Measurements from ENCODE around the gene TMEM191C.
"Not testable (repeated sequence)": the region's sequence is repeated elsewhere in the genome, so short reads cannot be mapped to it uniquely, and the experiment has no call there.

TMEM191C gene

DNA sequence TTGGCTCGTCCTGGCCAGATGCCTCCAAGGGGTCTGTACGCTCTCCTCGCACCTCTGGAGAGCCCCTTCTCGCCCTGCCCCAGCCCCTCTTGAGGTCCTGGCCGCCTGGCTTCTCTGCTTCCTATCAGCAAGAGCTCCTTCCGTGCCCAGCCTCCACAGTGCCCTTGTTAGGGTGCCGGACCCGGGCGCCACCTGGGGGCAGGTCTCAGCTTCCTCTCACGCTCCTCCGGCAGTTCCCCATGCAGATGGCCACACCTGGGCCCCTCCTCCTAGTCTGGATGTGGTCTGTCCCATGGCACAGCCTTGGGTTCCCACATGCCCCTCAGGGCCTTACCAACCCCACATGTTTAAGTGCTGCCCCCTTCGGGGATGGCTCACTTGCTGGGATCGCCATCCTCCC is 6.5 kb downstream of the TMEM191C start:
- not testable (repeated sequence) for DNase-seq (ENCODE audit: low read depth)

DNA sequence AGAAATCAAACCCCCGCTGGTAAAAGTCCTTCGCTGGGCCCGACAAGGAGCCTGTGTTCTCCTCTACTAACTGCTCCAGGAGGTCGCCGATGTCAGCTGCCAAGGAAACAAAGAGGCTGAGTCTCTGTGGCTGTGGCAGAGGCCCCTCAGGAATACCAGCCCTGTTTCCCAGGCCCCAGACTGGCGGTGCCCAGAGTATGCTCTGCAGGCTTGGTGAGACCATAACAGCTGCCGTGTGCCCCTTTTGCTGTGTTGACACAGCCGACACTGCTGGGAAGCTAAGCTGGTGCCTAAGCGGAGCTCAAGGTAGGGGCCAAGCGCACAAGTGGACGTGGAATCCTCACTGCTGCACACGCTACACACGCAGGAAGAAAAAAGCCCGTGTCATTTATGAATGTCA is 16.9 kb downstream of the TMEM191C start:
- not testable (repeated sequence) for DNase-seq (ENCODE audit: low read depth)

DNA sequence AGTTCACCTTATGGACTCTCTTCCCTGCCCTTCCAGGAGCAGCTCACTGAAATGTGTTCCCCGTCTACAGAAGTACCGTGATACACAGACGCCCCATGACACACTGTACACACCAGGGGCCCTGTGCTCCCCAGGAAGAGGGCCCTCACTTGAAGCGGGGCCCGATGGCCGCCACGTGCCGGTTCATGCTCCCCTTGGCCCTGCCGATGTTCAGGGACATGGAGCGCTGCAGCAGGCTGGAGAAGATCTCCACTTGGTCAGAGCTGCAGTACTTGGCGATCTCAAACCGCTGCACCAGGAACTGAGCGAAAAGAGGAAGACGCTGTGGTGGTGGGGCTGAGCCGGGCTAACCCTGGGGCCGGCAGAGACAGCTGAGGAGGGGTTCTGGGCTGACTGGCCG is 20.5 kb downstream of the TMEM191C start:
- not testable (repeated sequence) for DNase-seq (ENCODE audit: low read depth)

DNA sequence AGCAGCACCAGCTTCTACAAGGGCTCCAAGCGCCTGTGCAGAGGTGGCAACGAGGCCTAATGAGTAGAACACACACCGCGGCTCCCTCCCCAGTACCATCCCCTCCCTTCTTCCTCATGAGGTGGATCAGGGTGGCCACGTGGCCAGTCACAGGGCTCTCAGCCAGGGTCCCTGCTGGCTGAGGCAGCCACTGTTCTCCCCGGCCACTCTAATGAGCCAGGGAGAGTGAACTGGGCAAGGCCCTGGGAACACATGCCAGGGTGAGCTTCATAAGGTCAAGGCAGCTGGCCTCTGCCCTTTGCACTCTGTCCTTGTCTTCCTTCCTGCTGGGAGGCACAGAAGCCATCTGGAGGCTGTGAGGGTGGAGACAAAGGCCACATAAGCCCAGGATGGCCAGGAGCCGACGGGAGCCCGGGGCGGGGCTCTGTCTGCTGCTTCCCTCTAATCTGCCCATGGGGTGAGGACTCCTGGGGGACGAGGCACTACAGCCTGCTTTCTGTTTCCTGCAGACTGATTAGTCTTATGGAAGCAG is 22.0 kb downstream of the TMEM191C start:
- not testable (repeated sequence) for DNase-seq (ENCODE audit: low read depth)

DNA sequence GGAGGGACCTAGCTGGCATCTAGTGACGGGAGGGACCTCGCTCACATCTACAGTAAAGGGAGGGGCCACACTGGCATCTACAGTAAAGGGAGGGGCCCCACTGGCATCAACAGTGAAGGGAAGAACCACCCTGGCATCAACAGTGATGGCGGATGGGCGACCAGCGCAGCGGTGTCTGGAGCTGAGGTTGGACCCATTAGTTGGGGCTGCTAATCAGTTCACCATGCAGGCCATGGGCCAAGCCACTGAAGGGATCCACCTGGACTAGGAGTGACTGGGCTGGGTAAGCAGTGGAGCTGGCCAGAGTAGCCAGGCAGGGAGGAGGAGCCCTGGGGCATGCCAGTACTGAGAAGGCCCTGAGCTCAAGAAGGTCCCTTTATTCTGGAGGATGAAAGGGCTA is 23.4 kb downstream of the TMEM191C start:
- not testable (repeated sequence) for DNase-seq (ENCODE audit: low read depth)

DNA sequence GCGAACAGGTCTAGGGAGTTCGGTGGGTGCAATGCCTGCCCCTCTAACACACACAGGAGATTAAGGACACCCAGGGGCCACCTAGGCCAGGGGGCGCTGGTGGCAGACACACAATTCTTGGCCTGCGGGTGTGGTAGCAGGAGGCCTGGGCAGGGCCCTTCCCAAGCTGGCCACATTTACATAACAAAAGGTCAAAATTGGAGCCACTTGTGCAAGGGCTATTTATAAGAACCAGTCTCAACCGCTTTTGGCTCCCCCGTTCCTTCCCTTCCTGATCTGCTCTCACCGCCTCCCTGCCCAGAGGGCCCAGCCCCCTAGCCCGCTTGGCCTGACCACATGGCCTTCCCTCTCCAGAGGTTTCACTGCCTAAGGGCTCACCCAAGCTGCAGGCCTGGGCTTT is 25.1 kb downstream of the TMEM191C start:
- DNase-seq (ENCODE audit: low read depth): not testable (repeated sequence)

DNA sequence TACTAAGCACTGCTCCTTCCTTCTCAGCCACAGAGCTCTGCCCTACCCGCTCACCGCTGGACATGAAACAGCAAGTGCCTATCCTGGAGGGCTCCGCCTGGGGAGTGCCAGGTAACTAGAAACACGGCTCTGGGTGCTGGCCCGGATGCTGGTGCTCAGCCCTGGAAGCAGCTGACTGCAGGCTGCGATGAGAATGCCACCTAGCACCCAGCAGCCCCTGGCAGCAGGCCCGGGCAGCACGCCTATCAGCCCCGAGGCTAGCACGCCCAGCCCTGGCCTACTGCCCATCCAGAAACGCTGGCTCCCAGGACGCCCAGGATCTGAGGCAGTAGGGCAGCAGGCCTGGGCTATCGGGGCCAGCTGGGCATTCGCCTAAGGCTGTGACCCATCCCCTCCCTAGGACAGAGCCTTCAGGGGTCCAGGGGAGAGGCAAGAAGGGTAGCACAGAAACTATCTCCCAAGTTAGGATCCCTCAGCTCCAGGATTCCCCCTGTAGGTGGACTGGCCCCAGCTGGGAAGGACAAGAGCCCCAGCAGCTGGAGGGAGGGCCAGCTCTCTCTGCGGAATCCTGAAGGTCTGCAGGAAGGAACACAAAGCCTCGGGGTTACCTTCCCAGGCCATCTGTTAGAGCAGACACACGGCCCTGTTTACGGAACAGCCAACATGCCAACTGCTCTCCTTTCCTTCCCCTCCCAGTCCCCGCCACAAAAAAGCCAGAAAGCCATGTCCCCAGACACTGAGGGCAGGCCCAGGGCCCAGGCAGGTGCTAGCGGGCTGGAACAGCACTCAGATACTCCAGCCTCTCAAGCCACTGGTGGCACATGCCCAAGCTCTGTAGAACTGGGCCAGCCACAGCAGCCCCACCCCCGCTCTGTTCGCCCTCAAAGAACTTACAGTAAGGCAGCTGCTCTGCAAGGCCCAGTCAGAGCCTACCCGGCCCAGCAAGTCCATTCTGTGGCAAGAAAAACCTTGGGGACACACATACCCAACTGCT is 26.9 kb downstream of the TMEM191C start:
- DNase-seq (ENCODE audit: low read depth): not testable (repeated sequence)

DNA sequence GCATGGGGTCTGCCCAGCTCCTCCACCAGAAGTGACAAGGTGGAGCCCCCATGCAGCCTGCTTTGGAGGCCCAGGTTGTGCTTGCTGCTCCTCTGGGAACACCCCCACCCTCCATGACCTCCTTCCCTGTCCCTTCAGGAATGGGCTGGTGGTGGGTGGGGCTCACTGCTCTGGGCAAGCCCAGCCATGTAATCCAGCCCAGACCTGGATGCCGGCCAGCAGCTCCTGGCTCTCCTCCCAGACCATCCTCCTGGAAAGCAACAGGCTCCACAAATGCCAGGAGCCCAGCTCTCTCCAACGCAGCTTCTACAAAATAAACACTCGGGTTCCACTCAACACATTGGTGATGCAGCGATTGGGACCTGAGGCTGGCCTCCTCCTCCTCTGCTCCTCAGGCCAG is 30.8 kb downstream of the TMEM191C start:
- DNase-seq (ENCODE audit: low read depth): not testable (repeated sequence)

DNA sequence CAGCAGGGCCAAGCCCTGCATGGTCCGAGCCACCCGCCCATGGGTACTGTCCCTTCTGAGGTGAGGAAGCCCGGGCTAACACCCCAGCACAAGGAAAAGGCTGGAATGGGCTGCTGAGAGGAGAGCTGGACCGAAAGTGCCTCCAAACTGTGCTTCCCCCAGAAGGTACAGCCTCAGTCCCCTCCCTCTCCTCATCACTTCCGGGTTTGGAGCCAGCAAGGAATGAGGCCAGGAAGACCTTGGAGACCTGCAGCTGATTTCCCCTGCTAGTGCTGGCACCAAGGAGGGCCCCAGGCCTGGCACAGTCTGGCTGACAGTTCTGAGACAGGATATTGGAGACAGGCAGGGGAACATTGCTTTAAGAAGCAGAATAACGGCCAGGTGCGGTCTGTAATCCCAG is 31.3 kb downstream of the TMEM191C start:
- not testable (repeated sequence) for DNase-seq (ENCODE audit: low read depth)

DNA sequence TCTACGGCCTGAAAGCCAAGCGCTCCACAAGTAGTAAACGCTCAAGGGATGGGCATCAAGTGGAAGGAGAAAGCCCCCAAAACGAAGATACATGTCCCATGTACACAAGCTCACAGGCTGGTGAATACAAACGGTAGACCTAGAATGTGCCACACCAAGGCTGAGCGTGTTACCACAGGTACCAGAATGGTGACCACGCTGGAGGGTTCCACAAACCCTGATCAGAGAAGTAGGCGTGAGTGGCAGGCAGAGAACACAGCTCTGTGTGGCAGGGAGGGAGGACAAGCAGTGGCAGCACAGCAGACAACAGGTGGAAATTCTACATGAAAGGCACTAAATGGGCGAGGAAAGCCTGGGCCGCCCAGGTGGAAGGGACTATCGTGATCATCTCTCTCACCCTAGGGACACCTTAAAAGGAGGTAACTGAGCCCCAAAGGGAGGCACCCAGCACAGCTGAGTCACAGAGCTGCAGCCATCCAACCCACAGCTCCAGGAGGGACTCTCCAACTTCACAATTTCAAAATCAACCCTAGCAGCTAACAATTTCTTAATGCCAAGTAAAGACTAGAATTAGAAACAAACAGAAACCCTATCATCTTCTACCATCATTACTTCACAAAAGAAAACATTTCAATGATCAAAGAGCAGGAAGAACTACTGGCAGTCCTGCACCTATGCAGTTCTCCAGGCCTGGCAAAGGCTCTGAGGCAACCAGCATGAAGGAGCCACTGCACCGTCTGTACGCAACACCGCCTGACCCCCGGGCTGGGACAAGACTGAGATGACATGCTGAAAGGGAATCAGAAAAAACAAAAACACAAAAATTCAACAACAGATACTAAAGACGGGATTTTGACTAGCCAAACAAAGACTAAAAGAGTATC is 32.7 kb downstream of the TMEM191C start:
- DNase-seq (ENCODE audit: low read depth): not testable (repeated sequence)

DNA sequence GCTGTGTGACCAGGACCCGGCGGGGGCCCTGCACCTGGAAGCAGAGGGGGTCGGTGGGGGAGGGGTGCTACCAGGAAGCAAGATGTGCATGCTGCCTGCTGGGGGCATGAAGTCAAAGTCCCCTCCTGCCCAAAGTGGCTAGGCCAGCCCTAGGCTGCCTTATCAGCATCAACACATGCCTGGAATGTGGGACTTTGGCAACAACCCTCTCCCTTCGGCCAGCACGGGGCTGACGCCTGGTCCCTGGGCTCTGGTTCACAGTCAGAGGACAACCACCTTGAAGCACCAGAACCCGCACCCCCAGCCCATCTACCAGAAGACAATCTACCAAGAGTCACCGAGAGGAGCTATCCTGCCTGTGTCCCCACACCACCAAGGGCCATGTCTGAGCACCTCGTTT is 43.2 kb downstream of the TMEM191C start:
- not testable (repeated sequence) for DNase-seq (ENCODE audit: low read depth)

DNA sequence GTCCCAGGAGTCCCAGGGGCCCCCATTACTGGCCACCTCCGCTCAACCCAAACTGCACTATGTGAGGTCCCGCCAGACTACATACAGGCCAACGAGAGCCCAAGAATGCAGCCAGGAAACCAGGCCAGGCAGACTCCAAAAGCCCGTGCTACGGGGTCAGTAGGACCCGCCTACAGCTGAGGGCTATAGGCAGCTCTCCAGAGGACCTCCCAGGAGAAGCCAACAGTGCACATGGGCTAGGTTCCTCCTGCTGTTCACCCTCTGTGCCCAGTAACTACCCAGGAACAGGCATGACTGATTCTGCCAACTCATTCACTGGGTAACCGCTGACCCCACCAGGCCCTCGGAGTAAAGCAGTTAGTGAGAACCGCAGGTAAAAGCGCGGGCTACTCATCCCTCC is 44.8 kb downstream of the TMEM191C start:
- DNase-seq (ENCODE audit: low read depth): not testable (repeated sequence)

DNA sequence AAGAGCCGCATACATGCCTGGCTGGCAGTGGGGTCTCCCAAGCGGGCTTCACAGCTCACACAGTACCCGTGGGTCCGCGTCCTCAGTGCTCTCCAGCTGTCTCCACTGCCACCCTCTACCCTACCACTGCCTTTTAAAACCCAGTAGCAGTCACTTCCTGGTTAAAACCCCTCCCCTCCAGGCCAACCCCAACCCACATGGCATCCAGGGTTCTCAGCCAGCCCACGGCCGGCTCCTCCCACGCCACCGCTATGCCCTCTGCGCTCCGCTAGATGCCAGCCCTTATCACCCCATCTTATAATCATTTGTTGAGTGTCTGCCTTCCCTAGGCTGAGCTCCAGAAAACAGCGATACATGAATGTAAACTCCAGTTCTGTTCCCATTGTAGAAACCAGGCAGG is 46.9 kb downstream of the TMEM191C start:
- not testable (repeated sequence) for DNase-seq (ENCODE audit: low read depth)

DNA sequence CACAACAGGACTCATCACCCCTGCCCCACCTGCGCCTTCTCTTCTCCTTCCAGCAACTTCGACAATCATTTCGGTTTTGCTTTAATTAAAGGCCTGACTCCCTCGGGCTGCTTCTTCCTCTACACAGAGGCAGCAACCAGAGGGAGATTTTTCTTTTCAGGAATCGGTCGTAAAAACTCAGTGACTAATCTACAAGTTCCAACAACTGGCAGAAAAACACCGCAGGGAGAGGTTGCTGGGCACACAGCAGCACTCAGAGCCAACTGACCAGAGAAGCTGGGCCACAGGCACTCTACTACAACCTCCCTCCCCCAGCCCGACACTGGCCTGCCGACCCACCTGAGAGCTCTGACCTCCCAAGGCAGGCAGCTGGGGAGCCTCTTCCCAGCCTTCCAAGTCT is 48.0 kb downstream of the TMEM191C start:
- DNase-seq (ENCODE audit: low read depth): not testable (repeated sequence)

DNA sequence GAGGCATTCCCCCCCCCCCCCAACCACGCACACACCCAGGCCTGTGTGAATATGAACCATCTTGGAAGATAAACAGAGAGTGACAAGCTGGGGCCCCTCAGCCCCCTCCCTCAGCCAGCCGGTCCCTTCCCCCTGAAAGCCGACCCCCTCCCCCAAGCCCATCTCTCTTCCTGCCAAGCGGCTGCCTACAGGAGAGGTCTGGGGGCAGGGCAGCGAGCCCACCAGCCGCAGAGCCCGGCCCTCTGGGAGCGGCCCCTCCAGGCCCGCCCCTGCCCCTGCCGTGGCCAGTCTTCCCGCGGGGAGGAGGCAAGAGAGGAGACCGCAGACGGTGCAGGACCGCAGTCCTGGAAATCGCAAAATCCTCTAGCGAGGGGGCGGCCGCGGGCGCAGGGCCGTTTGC is 49.3 kb downstream of the TMEM191C start:
- not testable (repeated sequence) for DNase-seq (ENCODE audit: low read depth)

DNA sequence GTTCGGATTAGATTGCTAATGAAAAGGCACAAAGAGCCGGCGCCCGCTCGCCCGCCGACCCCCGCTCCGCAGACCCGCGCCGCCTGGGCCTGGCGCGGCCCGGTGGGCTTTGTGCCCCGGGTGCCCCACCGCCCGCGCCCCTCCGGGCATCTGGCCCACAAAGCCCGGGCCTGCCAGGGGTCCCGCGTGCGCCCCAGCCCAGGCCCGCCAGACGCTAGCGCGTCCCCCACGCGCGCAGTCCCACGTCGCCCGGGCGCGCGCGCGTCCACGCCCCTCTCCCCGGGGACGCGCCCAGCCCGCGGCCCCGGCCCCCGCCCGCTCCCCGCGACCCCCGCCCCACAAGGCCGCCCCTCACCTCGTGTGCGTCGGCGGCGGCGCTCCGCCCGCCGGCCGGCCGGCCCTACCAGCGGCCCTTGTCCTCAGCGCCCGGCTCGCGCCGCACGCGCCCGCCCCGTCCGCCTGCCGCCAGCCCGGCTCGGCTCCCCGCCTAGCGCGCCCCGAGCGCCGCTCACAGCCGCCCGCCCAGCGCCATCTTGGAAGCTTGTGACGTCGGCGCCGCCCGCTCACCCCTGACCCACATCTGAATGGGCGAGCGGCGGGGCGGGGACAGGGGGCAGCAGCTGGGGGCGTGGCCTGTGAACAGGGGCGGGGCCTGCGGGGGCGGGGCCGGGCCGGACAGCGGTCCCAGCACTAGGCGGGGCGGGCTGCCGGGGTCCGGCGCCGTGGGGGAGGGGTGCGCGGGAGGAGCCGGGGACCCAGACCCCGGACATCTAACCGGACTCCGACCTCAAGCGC is 50.0 kb downstream of the TMEM191C start:
- DNase-seq (ENCODE audit: low read depth): not testable (repeated sequence)
